D721Med (cell line): Measurements from ENCODE around the gene ATPAF1.
"Not testable (repeated sequence)": the region's sequence is repeated elsewhere in the genome, so short reads cannot be mapped to it uniquely, and the experiment has no call there.

ENCODE experiments used
- DNase-seq: peaks from one replicate; pipeline ENCODE4 v3.0.0; 2011; ENCODE audit warnings: low spot score; ENCODE audit not compliant: insufficient read length
- FAIRE-seq: peaks from 2 replicates; lab custom pipeline; 2011; peaks lifted over from hg19 to GRCh38; lab: Jason Lieb, UNC
- TF ChIP-seq, protein P1 (sequence below): IDR thresholded peaks from 2 replicates; pipeline ENCODE4 v1.5.1; 2012; ENCODE audit warnings: mild to moderate bottlenecking, control low read depth; ENCODE audit not compliant: insufficient read depth; ENCODE audit errors: missing control alignments

The ATPAF1 gene

DNA sequence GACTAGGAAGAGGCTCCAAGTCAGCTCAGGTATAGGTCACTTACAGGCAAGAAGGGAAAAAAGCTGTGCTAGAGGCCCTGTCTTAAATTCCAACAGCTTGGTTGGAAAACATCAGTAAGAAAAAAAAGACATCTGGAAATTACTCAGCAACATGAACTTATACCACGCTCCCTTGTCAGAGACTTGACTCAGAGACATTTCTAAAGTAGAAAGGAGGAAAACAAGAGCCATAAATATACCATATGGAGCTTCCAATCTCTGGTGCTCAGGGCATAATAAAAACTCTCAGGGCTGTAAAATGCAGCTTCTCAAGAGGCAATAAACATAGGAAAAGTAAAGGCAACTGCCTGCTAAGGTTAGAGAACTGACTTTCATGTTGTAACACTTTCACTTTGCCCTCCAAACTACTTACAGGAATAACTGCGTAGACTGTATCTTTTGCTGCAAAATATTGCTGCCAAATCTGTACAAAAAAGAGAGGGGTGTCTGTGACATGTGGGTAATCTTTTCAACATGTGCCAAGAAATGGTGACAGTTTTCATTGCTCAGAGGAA, 14.7 kb downstream of the ATPAF1 start:
- TF ChIP-seq, protein P1, sequence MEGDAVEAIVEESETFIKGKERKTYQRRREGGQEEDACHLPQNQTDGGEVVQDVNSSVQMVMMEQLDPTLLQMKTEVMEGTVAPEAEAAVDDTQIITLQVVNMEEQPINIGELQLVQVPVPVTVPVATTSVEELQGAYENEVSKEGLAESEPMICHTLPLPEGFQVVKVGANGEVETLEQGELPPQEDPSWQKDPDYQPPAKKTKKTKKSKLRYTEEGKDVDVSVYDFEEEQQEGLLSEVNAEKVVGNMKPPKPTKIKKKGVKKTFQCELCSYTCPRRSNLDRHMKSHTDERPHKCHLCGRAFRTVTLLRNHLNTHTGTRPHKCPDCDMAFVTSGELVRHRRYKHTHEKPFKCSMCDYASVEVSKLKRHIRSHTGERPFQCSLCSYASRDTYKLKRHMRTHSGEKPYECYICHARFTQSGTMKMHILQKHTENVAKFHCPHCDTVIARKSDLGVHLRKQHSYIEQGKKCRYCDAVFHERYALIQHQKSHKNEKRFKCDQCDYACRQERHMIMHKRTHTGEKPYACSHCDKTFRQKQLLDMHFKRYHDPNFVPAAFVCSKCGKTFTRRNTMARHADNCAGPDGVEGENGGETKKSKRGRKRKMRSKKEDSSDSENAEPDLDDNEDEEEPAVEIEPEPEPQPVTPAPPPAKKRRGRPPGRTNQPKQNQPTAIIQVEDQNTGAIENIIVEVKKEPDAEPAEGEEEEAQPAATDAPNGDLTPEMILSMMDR: no peak
- DNase-seq (no peak), FAIRE-seq (no peak)

DNA sequence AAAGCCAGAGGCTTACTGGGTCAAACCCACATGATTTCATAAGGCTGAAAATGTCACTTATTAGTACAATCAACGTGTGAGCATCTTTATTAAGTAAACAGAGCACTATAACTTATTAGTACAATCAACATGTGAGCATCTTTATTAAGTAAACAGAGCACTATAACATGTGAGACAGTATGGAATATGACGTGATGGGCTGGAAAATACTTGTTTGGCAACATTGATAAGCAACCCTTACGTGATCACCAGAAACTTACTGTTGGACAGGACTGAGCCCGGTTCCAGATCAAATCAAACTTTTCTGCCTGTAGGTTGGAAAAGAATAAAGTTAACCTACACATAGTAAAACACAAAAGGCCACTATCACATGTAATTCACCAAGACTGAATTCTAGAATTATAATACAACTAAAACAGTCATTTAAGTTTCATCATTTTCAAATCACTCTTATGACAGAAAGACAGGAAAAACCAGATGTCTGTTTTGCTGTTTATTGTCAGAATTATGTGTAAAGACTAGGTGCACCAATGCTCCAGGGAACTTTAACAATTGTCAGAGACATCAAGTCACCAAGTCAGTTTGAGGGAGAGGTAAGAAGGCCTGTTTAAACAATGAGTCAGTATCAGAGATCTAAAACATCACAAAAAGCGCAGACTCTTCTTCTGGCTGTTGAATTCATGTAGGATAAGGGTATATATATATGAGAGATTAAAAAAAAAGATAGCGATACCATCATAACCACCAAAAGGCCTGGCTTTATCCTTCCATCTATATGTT, 15.7 kb downstream of the ATPAF1 start:
- DNase-seq (no peak), FAIRE-seq (no peak)
- TF ChIP-seq, protein P1: no peak

DNA sequence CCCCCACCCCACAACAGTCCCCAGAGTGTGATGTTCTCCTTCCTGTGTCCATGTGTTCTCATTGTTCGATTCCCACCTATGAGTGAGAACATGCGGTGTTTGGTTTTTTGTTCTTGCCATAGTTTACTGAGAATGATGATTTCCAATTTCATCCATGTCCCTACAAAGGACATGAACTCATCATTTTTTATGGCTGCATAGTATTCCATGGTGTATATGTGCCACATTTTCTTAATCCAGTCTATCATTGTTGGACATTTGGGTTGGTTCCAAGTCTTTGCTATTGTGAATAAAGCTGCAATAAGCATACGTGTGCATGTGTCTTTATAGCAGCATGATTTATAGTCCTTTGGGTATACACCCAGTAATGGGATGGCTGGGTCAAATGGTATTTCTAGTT, 17.0 kb downstream of the ATPAF1 start:
- DNase-seq, FAIRE-seq: not testable (repeated sequence)

DNA sequence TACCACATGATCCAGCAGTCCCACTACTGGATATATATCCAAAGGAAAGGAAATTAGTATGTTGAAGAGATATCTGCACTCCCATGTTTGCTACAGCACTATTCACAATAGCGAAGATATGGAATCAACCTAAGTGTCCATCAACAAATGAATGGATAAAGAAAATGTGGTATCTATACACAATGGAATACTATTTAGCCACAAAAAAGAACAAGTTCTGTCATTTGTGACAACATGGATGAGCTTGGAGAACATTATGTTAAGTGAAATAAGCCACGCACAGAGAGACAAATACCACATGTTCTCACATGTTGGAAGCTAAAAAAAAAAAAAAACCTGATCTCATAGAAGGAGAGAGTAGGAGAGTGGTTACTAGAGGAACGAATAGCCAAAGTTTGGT, 17.7 kb downstream of the ATPAF1 start:
- DNase-seq: no peak
- TF ChIP-seq, protein P1: no peak
- FAIRE-seq: no peak

DNA sequence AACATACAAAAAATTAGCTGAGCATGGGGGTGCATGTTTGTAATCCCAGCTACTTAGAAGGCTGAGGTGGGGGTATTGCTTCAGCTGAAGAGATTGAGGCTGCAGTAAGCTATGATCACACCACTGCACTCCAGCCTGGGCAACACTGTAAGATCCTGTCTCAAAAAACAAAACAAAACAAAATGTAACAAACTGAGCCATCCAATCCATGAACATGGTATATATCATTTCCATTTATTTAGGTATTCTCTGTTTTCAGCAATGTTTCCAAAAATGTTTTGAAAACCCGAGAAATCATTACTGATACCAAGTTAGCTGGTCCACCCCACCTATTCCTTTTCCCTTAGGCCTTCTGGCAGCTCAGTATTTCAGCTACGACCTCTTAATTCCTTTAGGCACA, 18.4 kb downstream of the ATPAF1 start:
- TF ChIP-seq, protein P1: no peak
- DNase-seq (no peak), FAIRE-seq (no peak)

DNA sequence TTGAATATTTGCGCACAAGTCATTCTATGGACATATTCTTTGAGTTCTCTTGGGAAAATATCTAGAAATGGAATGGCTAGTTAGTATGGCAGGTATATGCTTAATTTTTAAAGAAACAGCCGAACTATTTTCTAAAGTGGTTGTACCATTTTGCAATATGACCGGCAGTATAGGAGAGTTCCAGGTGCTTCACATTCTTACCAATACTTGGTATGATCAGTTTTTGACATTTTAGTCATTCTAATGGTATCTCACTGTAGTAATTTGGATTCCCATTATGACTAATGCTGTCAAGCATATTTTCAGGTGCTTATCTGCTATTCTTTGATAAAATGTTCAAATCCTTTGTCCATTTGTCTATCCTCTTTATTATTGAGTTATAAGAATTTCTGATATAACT, 20.6 kb downstream of the ATPAF1 start:
- FAIRE-seq (no peak), DNase-seq (no peak)
- TF ChIP-seq, protein P1: no peak

DNA sequence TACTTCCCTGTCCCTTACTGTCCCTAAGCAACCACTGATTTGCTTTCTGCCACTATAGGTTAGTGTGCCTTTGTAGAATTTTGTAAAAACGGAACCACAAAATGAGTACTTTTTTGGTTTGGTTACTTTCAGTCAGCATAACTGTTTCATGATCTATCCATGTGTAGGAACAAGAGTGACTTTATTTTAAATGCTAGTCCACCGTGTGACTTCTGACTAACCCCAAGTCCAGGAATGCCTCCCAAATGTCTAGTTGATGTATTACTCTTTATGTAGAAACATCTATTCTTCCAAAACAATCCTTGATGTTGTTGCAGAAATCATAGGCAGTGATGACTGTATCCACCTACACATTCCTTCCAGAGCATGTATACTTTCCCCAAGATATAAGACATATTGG, 21.3 kb downstream of the ATPAF1 start:
- TF ChIP-seq, protein P1: no peak
- DNase-seq (no peak), FAIRE-seq (no peak)
